ENCODE data around the gene MYBPH. TPM values are rescaled to one million over a fixed set of nuclear protein-coding genes. Genes with fewer than 3 reads are reported as not detected.

The MYBPH gene
- polyA plus RNA-seq, 1 donor, result 534 TPM

DNA sequence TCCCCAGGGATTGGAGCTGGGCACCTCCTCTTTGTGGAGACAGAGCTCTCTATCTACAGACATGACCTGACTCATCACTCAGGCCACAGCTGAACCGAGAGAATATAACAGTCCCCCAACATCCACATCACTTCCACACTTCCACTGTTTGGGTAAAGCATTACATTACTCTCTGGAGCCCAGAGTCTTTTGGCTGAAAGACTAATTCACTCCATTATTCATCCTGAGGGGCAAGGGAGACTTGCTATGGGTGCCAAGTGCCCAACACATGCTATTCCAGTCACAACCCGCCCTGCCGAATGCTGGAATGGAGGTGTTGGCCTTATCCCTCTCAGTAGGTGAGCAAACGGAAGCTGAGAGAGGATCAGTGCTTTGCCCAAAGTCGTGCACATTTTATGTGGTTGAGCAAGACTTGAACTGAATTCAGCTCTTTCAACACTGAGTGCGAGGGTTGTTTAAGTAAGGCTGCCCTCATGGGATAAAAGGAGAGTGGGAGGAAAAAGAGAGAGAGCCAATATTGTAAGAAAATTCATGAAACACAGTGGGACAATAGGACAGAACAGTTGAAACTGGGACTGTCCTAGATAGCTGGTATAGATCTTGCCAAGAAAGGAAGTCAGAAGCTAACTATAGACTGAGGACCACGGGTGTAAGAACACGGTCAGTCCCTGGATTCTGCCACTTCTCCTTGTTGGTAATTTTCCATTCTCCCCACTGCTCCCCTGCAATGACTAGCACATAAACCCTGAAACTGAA lies 24.4 kb upstream of the MYBPH start:
- DNase-seq, result no peak

DNA sequence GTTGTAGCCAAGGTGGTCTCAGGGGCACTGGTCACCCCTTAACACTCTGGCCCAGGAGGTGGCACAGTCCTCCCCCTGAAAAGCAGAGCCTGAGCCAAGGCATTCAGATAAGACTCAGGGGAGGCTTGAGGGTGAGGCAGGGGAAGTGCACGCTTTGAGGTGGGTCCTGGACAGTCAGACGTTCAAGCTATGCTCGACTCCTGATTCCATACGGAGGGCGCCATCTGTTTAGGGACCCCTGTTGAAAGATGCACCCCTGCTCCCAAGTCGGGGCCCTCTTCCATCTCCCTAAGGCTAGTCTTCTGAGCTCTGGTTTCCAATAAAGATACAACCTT lies 23.8 kb upstream of the MYBPH start:
- DNase-seq, result no peak

DNA sequence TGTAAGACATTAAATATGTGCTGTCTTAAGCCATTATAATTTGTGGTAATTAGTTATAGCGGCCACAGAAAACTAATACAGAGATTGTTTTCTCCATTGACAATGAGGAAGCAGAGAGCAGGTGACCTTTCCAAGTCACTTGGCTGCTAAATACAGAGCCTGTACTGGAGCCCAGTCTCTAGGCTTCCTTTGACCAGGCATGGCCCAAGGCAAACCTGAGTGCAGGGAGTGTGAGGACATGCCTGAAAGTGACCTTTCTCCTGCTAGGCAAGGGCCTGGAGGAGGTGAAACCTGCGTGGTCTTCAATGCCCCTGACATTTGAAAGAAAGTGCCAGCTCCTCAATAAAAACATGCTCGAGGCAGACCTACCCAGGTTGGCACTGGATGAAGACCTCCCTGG lies 23.4 kb upstream of the MYBPH start:
- no peak for DNase-seq

DNA sequence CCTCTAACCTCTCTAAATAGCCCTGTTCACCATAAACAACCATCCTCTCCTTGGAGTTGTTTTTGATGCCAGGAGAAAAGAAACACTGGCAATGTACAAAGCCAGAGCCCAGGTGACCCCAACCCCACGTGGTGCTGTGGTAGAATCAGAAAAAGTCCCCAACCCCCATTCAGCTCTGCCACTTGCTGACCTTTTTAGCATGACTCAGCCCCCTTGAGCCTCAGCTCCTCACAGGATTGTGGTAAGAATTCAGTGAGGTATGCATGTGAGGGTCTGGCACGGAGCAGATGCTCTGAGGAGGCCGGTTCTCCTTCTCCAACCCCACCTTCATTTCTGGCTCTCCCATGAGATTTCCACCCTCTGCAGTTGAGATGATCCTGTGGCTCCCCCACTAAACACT lies 22.0 kb upstream of the MYBPH start:
- DNase-seq, result no peak

DNA sequence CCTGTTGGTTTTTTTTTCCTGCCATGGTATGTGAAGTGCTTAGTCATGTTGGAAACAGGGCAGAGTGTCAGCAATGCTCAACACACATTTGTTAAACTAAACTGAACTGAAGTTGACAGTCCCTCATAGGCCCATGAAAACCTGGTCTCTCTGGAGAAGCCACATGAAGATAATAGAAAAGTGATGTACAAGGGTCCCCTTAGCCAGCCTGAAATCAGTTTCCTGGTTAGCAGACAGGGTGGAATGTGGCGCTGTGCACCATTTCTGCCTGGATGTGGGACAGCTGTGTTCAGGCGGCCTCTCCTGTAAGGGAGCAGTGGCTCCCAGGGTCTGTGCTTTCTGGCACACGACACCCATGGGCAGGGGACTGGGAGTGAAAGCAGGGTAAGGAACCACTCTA lies 20.7 kb upstream of the MYBPH start:
- no peak for DNase-seq

DNA sequence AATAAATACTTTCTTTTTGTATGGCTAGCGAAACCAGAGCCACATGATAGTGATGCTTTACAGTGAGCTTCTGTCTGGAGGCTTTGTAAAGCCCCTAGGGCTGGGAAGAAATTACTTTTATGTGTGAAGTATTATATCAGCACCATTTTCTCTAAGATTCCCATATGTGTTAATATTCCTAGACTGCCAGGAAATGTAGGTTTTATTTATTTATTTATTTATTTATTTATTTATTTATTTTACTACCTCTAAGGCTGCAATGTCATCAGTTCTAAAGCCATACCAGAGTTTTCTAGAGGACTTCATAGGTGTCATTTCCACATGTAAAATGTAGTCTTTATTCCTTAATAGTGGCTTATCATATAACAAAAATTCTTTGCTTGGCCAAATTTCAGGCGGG lies 15.3 kb upstream of the MYBPH start:
- DNase-seq, result no peak

DNA sequence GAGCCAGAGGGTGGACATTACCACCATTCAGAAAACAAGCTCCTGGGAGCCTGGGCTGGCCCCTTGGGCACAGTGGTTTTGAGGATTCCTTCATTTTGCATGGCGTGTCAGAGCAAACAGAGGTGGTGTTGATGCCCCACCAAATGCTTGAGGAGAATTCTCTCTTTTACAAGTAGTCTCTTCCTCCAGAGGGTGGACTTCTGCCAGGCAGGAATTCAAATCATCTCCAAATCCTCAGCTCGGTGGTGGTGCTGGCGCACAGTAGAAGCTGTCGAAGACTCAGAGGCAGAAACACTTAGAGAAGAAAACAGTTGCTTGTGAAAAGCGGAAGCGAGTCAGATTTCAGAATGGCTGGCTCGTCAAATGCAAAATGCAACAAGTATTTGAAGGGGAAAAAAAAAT lies 14.3 kb upstream of the MYBPH start:
- no peak for DNase-seq

DNA sequence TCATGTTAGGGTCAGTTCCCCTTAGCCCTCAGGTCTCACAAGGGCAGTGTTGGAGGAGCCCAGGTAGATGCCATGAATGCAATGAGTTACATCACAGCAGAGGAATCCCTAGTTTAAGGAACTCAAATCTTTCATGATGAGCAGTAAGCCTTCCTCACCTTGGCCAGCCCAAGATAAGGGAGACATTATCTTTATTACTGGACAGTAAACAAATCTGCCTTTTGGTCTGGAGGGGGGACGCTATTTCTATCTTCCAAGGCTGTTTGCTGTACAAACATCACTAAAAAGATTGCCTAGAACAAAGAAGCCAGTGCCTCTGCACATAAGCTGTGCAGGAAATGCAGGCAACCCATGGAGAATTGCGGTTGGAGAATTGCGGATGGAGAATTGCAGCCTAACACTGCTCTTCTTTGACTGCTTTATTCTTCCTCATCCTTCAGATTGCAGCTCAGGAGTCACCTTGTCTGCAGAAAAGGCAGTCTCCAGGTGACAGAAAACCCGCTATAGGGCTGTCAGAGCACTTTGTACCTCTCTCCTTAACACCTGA lies 13.1 kb upstream of the MYBPH start:
- no peak for DNase-seq

DNA sequence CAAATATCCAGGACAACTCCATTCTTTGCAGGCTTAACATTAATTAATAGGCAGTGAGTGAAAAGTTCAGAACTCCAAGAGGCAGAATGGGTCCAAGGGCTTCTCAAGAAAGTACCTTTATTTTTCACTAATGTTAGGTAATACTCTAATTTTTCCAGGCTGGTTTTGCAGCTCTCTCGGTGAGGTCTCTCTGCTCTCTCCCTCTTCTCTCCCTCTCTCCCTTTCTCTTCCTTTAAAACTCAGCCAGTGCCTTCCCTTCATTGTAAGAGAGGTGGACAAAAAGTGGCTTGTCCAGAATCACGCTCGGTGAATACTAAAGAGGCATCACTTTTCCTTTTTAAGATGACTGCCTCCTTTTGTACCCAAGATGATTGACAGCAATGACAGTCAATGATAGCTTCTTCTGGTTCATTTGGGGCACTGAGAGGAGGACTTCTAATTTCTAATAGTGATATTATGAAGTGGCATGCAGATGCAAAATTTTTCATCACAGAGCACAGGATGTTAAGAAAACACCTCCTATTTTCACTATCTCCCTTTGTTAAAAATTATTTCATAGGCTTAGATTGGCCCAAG lies 12.2 kb upstream of the MYBPH start:
- no peak for DNase-seq

DNA sequence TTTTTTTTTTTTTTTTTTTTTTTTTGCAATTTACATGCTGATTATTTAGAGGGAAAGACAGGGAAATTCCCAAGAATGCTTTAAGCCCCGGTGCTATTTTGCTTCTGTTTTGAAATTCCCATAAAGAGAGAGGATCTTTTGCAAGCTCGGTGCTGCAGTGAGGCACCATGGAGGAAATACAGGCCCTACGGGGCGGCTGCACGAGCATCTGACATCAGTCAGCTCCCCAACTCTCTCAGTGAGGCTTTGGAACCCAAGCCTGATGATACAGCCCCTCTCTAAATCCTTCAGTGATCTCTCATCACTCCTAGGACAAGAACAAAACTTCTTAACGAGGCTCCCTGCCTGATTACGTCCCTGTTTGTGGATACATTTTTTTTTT lies 11.7 kb upstream of the MYBPH start:
- DNase-seq, result no peak

DNA sequence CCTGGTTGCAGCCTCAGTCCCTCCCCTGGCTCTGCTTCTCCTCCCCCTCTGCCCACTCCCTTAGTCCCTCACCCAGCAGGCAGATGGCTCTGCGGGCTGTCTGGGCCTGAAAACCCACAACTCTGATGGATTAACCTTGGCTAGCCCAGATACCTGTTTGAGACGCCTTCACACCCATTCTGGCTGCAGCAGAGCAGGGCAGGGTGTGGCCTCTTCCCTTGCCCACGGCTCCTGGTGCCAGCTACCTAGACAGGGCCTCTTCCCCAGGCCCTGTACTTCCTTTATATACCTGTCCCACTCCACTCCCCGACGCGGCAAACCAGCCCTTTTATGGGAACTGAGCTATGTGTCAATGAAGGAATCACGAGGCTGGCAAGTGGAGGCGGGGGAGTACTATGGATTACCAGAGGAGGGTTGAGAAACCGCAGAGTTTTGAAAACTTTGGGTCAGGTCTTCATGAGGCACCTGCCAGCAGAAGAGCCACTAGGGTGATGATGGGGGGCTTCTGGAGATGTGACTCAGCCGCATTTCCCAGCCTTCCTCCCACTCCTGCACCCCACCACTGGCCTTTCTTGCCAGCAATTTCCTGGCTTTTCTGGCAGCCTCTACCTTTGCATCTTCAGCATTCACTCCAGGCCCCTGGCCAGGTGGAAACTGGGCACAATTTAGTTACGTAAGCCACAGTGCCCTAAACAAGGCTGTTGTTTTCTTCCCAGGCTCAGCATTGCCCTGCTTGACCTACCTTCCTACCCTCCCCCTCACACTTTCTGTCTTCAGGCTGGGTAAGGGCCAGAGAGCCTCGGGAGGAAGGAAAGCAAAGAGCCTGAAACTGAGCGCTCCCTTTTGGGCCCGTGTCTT lies 11.0 kb upstream of the MYBPH start, which contains the start of gene CHI3L1:
CHI3L1 (minus strand) TSS at position 259 of the 858 bp plus-strand sequence; CDS start at position 178, 81 bp downstream.
- DNase-seq, result no peak

DNA sequence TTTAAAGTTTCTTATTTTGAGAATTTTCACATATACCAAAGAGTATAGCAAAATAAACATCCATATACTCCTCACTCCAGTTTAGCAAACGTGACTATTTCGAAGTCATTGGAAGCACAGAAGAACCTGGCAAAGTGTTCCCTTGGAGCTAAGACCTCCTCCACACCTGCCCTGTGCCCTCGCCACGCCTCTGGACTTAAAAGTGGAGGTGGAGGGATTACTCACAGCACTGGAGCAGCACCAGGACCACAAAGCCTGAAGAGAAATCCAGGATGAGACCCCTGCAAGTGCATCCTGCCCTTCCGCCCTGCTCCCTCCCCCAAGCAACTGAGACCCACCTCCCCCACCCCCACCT lies 10.4 kb upstream of the MYBPH start:
- no peak for DNase-seq

DNA sequence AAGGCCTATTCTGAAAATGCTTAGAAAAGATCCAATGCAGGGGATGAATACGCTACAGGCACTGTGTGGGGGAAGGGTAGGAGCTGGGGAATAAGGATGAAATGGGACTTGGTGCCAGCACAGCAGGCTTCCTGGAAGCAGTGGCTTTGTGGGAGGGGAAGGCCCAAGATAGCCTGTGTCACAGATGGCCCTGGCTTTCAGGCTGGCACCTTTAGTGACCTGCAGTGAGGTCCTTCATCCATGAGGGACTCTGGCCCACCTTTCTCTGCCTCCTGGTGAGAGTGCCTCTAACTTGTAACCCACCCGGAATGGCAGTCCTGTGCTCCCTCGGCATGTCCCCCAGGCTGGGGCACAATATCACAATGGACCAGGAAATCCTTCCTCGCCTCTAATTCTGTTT lies 10.0 kb upstream of the MYBPH start:
- DNase-seq, result no peak

DNA sequence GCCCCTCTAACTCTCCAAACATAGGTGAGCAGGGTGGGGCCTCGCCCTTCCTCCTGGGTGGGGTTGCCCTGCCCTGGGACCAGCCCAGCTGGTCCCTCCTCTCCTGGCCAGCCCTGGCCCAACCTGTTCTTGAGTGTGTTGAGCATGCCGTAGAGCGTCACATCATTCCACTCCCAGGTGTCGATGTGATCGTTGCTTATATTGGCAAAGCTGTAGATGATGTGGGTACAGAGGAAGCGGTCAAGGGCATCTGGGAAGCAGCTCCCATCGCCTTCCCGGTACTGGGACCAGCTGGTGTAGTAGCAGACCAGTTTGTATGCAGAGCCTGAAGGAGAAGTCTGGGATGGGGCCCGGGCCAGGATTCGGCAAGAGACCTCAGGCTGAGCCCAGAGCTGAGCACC lies 9.4 kb upstream of the MYBPH start:
- DNase-seq, result no peak

DNA sequence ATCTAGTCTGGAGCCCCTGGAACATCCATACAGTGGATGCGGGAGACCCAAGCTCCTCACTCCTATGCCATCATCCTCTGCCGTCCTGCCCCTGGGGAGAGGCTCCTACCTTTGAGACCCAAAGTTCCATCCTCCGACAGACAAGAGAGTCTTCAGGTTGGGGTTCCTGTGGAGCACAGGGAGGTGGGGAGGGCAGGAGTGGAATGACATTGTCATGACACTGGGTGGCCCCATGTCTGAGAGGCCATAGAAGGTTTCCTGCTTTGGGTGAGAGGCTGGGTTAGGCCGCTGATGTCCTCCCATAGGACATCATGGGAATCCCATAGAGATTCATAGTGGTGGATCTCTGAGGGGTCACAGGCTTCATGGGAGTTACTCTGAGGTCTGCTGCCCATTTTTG lies 8.8 kb upstream of the MYBPH start:
- DNase-seq, result no peak

DNA sequence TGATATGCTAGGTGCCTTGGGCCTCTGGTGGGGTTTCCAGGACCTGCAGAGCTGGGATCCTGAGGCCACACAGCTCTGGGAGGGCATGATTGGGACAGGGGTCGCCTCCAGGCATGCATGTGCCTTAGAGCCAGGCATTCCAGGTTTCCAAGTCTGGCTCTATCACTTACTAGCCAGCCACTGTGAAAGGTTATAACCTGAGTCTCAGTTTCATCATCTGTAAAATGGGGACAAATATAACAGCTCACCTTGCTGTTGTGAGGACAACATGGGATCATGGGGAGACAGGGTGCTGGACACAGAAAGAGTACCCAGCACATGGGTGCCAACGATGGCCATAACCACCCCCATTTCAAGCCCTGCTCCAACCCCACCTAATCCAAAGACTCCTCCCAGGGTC lies 8.2 kb upstream of the MYBPH start:
- DNase-seq, result no peak

DNA sequence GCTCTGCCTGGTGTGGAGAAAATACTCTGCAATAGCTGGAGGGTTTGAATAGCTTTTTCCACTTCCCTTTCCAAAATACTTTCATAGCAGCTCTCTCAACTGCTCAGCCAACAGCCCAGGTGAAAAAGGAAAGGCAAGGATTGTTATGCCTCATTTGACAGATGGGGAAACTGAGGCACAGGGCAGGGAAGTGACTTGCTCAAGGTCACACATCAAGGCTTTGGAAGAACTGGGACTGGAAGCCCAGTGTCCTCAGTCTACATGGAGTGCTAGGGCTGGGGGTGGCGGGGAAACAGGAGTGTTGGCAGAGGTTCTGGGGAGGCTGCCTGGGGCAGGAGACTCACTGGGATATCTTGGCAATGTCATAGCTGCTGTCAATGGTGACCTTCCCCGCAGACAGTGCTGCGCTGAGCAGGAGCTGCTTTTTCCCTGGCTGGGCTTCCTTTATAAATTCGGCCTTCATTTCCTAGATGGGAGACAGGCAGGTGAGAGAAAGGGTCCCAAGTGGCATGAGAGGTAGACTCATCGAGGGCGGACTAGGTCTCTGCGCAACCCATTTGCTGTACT lies 6.8 kb upstream of the MYBPH start:
- DNase-seq, result no peak

DNA sequence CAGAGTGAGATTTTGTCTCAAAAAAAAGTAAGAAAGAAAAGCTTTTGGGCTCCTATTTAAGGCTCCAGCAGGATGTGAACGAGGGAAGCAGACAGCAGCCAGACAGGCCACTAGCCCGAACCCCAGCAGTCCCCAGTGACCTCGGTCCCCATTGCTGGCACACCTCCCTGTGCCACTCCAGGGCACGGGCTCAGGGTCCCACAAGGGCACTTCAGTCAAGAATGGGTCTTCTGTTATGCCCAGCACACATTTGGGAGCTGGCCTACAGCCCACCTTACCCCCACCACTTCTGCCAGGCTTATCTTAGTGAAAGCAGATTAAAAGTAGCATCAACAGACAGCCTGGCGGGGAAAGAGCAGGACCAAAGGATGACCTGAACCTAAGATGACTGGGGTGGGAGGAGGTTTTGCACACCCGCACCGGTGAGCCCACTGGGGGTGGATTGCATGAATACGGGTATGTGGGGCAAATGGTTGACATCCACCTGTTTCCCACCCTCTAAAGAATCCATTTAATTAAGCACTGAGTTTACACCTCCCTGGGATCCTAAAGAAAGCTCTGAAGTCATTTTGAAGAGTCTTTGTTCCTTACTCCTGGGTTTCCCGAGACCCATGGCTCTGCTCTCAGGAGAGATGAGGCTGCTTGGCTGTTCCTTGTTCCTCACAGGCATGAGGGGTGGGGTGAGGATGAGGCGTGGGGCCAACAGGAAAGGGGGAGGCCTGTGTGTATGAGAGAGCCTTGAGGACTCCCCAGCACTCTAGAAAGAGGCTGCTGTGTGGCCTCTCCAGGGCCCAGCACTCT lies 6.2 kb upstream of the MYBPH start:
- DNase-seq, result no peak

DNA sequence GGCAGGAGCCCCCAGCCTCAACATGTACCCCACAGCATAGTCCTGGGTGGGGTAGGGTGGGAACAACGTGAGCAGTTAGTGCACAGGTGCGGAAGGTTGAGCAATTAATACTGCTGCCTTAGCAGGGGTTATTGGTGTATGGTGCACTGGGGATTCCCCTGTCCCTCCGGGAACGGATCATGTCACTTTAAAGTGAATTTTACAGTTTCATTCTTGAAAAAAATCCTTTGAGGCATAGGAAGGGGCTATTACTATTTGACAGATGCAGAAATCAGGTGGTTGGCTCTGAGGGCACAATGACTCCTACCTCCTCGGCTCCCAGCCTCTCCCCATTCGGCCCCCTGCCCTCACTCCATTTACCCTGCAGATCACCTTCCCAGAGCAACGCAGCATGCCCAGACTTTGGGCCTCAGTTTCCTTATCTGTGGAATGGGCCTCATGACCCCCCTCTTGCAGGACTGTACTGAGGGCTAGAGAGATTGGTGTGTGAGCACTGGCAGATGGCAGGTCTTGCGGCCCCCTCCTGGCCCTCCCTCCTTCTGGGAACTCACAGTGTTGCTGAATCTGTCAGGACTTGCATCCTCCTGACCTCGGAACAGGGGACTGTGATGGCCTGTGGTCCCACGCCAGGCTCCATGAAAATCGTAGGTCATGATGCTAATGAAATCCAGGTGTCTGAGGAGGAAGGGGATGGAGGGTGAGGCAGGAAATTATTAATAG lies 5.1 kb upstream of the MYBPH start:
- no peak for DNase-seq

DNA sequence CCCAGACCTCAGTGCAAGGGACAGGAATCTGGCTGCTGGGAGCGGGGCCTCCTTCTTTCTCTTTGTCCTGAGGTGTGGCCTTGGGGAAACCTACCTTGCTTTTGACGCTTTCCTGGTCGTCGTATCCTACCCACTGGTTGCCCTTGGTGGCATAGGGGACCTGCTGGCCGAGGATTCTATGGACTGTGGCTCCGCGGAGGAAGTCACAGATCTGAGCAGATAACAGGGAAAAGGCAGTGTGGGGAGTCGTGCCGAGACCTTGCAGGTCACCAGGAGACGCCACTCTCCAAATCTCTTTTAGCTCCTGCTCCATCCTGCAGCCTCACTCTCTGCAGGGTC lies 4.0 kb upstream of the MYBPH start:
- no peak for DNase-seq

DNA sequence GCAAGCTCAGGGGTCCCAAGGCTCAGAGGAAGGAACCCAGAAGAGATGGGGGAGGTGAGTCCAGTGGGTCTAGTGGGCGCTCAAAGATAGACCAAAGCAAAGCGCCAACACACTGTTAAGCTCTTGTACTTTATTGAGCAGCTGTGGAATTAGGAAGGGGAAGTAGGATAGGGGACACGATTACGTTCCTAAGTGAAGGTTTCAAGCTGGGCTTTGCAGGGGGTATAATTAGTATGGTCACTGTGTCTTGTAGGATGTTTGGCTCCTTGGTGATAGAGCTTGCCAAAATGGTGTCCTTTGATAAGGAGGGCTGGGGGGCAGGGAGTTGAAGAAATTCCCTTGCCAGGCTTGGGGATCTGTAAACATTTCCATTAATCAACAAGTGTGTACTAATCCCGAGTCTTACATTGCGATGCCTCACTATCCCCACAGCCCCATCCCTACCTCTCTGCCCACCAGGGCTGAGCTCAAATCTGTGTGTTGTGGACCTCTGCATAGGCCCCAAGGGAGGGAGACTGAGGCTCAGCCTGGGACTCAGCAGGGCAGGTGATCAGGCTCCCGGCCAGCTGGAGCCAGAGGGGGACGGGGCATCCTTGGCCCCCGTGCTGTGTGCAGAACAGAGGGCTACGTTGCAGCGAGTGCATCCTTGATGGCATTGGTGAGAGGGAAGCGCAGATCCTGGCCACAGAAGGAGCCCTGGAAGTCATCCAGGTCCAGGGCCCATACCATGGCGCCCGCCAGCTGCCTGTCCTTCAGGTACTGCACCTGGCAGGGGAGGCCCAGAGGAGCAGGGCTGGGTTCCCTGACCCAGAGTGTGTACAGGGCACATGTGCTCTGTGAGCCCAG lies 3.4 kb upstream of the MYBPH start:
- no peak for DNase-seq

All from hindlimb muscle (tissue), 1 donor.